HG02885 (cell line): ENCODE data around the gene TNFRSF18.

Experiments
- ATAC-seq: cut with Tn5 transposase; IDR thresholded peaks from one replicate; pipeline ENCODE4 v1.9.1; 2021; ENCODE audit warnings: mild to moderate bottlenecking; ENCODE audit not compliant: unreplicated experiment, poor library complexity

Gene TNFRSF18

DNA sequence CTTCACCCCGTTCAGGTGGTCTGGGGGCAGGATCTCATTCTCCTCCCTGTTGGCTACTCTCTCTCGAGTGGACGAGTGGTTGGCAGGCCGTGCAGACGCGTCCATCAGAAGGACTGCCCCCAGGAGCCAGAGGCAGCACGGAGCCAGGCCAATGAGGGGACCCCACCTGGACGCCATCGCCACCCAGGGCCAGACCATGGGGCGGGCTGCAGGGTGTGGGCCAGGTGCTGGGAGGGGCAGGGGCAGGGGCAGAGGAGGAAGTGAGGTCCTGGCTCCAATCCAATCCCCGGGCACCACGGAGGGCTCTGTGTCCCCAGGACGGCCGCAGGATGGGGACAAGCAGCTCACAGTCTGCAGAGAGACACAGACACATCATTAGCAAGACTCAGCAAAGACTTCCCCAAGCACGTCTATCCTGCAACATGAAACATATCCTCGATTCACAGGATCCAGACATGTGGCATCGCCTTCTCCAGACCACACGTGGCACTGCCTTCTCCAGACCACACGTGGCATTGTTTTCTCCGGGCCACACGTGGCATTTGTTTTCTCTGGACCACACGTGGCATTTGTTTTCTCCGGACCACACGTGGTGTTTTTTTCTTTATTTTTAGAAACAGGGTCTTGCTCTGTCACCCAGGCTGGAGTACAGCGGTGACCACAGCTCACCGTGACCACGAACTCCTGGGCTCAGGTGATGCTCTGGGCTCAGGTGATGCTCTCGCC is 22.4 kb upstream of the TNFRSF18 start:
- ATAC-seq = no peak

- ATAC-seq = no peak
Observed at GRCh38 chr1:1228187-1228586, 21.8 kb upstream of the TNFRSF18 start.

DNA sequence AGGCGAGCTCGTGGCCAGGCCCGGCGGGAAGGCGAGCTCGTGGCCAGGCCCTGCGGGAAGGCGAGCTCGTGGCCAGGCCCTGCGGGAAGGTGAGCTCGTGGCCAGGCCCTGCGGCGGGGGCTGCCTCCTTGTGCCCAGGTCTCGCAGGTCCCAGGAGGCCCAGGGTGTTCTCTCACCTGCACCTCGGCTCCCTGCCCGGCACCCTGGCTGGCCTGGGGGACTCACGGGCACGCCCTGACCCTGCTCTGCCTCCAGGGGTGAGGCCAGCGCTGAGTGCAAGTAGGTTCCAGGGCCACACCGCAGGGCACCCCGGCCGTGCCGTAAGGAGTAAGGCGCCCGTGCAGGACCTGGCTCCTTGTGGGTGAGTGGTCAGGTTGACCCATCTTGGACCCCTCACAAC is 21.0 kb upstream of the TNFRSF18 start:
- no peak for ATAC-seq

DNA sequence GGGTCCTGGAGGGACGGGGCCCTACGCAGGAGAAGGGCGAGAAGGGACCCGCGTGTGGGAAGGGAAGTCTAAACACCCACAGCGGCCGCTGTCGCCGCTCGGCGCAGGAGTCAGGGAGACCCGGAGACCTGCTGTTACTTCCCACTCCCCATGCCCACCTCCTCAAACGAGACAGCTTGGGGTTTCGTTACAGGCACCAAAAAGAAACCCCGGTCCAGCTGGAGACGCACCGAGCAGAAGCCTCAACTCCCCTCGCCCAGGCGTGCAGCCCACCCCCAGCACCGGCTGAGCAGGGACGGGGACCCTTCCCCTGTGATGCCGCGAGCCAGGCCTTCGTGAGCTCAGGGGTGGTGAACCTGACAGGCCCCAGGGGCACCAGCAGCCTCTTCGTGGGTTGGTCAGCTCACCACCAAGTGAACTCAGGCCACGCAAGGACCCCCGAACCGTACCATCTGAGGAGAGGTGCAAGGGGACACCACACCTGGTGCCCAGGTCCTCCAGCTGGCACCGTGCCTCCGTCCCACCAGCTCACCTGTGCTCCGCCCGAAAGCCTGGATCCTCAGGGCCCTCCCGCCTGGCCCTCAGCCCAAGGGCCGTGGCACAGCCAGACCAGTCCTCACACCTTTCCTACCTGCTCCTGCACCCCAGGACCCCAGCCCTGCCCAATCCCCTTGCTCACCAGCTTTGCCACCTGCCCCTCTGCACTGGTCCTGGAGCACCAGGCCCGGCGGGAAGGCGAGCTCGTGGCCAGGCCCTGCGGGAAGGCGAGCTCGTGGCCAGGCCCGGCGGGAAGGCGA is 20.4 kb upstream of the TNFRSF18 start:
- no peak for ATAC-seq

DNA sequence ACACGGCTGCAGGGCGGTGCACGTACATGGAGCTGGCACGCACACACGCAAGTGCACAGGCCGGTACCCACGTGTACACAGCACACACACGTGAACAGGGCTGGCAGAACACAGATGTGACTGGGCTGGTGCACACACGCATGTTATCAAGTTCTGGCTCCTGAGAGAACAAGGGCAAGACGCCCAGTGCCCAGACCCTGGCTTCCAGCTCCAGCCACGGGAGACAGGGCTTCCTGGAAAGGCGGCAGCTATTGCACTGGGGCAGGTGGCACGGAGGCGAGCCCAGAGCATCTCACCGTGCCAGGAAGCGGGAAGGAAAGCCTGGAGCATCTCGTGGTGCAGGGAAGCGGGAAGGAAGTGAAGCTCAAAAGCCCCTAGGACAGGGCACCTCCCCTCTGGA is 19.5 kb upstream of the TNFRSF18 start:
- ATAC-seq = no peak

GRCh38 chr1:1225238-1225845 is 18.9 kb upstream of the TNFRSF18 start:
- no peak for ATAC-seq

DNA sequence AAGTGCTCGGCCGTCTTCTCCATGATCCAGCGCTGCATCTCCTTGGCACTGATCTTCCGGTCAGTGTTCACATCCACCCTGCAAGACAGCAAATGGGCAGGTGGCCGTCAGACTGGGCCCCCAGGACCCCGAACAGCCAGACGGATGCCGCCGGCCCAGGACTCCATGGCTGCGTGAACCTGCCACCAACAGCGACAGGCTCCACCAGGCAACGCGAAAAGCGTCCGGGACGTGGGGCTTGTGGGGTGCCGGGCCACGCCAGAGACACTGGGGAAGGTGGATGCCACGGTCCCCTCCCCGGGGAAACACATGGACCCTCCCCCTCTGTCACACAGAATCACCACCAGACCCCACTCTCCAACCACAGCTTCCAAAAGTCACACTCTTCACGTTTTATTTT is 17.5 kb upstream of the TNFRSF18 start:
- ATAC-seq = no peak

DNA sequence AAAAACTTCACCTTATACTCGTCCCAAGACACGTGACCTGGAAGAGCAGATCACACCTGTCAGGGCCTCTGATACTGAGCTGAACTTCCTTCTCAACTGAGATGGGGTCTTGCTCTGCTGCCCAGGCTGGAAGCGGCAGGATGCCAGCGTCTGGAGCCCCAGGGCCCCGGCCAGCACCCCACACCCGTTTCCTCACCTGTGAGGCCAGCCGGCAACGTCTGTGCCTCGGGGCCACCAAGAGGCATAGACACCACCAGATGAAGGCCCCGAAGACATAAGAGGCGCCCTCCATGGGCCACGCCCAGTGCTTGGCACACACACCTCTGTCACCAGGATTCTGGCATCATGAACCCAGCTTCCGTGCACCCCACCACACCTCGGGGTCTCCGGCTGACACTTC is 16.9 kb upstream of the TNFRSF18 start:
- no peak for ATAC-seq

GRCh38 chr1:1222575-1223225 is 16.3 kb upstream of the TNFRSF18 start:
- ATAC-seq = no peak

DNA sequence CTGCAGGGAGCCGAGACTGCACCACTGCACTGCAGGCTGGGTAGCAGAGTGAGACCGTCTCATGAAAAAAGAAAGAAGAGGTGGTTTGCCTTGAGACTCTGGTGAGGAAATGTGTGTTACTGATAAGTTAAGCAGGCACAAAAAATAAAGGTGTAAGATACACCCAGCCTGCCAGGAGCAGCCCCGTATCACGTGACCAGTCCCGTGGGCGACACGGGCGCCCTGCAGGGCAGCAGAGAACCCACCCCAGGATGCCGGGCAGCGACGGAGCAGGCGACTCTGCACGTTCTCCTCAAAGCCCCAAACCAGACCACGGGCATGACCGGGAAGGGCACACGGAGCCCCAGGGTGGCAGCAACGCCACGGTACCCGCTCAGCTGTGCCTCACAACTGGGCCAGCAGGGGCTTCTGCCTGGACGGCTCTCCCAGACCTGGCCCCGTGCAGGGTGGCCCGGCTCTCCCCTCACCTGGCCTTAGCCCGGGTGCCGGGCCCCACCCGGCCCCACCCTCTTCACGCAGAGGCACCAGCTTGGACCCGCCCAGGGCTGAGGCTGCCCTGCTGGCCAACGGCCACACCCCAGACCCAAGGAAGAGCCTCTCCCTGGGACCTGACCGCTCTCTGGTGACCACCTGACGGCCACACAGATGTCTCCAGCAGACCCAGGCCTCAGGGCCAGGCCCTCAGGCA is 15.6 kb upstream of the TNFRSF18 start:
- no peak for ATAC-seq

- ATAC-seq = no peak
Observed at GRCh38 chr1:1220197-1220596, 13.8 kb upstream of the TNFRSF18 start.

- ATAC-seq = no peak
Observed at GRCh38 chr1:1219341-1219740, 12.9 kb upstream of the TNFRSF18 start.

- no peak for ATAC-seq
Observed at GRCh38 chr1:1218524-1219200, 12.3 kb upstream of the TNFRSF18 start.

DNA sequence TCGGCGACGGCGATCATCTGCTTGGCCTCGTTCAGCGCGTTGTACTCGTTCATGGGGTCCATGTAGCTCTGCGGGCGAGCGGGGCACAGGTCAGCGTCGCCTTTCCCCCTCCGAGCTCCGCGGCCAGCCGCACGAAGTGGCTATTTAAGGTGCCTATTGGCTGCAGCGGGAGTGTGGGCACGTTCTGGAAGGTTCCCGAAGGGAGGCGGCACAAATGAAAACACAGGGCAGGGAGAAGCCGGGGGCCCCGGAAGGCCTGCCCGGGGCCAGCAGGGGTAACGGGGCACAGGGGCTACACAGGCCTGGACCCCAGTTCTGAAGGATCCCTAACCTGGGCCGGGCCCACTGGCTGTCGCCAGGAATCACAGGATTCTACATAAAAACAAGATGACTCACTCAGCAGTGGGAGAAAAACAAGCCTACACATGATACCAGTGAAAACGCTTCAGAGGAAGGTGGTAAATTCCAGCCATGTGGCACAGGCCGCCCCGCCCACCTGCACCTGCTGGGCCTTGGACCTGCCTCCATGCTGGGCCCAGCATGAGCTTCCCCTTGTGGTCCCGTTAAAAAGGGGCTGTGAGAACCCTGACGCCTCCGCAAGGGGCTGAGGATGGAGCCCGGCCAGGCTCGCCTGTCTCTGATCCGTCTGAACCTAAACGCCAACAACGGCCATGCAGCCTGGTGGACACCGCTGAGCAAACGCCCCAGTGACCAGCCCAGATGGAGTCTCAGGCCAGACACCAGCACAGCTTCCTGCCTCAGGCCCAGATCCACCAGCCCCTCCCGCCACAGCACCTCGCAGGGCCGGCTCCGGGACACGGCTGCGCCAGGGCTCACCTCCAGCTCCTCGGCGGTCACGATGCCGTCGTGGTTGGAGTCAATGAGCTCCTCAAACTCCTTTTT is 11.5 kb upstream of the TNFRSF18 start:
- no peak for ATAC-seq

GRCh38 chr1:1216770-1217620 is 10.6 kb upstream of the TNFRSF18 start:
- no peak for ATAC-seq

DNA sequence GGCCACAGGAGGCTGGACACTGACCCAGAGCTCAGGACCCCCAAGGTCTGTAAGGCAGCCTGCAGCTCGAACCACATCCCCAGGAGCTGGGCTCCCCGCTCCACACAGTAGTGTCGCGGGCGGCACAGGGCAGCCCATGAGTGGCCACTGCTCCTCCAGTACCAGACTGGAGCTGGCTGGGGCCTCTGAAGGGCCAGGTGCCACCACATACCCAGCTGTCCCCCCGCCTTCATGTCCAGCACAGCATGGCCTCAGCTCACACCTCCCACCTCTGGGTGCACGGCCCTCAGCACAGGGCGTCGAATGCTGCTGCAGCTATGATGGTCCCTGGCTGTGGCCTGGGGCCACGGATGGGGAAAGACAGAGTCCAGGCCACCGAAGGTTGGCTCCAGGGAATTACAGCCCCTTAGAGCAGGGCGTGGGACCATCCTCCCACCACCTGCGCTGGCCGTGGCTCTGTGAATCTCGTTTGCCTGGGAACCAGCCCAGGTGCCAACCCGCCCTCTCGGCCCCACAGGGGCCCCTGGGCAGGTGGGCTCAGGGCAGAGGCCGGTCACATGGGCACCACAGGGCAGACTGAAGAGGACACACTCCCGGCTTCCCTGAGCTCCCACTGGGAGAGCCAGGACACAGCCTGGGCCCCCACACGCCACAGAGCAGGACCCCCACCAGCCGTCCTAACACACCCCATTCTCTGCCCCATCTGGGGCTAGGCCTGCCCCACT is 9.7 kb upstream of the TNFRSF18 start:
- ATAC-seq = no peak

GRCh38 chr1:1215080-1215676 is 8.8 kb upstream of the TNFRSF18 start:
- no peak for ATAC-seq
